Measurements from ENCODE around the gene CREB5.

GRCh38 chr7:28754027-28754426 lies 341.7 kb downstream of the CREB5 start:
- TF ChIP-seq, protein P1, sequence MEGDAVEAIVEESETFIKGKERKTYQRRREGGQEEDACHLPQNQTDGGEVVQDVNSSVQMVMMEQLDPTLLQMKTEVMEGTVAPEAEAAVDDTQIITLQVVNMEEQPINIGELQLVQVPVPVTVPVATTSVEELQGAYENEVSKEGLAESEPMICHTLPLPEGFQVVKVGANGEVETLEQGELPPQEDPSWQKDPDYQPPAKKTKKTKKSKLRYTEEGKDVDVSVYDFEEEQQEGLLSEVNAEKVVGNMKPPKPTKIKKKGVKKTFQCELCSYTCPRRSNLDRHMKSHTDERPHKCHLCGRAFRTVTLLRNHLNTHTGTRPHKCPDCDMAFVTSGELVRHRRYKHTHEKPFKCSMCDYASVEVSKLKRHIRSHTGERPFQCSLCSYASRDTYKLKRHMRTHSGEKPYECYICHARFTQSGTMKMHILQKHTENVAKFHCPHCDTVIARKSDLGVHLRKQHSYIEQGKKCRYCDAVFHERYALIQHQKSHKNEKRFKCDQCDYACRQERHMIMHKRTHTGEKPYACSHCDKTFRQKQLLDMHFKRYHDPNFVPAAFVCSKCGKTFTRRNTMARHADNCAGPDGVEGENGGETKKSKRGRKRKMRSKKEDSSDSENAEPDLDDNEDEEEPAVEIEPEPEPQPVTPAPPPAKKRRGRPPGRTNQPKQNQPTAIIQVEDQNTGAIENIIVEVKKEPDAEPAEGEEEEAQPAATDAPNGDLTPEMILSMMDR (IDR thresholded peaks at IDR 0.05): no peak
- TF ChIP-seq POLR2AphosphoS5 (IDR thresholded peaks at IDR 0.05) (no peak), POLR2A (IDR thresholded peaks at IDR 0.05; ENCODE audit: low read depth) (no peak)

All from esophagus muscularis mucosa (tissue), 3 donors.